Type B pancreatic cell (in vitro differentiated cells): Measurements from ENCODE around the gene LRBA. TPM values are rescaled to one million over a fixed set of nuclear protein-coding genes. Genes with fewer than 3 reads are reported as not detected.

Experiments used
- DNase-seq: peaks from one replicate; pipeline ENCODE4 v3.0.0; 2021; ENCODE audit warnings: mixed read lengths; ENCODE audit not compliant: unreplicated experiment; ENCODE audit errors: extremely low spot score
- H3K27ac Mint-ChIP-seq: 2 replicates; pipeline ENCODE4 v1.8.0; 2021; ENCODE audit warnings: mild to moderate bottlenecking, mixed read lengths
- H3K27me3 Mint-ChIP-seq: 2 replicates; pipeline ENCODE4 v1.8.0; 2021; ENCODE audit warnings: mixed read lengths
- H3K36me3 Mint-ChIP-seq: 2 replicates; pipeline ENCODE4 v1.8.0; 2021; ENCODE audit warnings: mixed read lengths
- H3K4me1 Mint-ChIP-seq: one replicate; pipeline ENCODE4 v1.8.0; 2021; ENCODE audit warnings: mixed read lengths; ENCODE audit not compliant: unreplicated experiment
- H3K4me3 Mint-ChIP-seq: 2 replicates; pipeline ENCODE4 v1.8.0; 2021; ENCODE audit warnings: mild to moderate bottlenecking, mixed read lengths
- H3K9me3 Mint-ChIP-seq: 2 replicates; pipeline ENCODE4 v1.8.0; 2021; ENCODE audit warnings: mixed read lengths
- total RNA-seq: library from RNA; stranded (reverse); gene quantifications from 2 replicates; pipeline ENCODE4 v1.2.1, GENCODE V29; 2021; ENCODE audit warnings: low replicate concordance
- TF ChIP-seq, protein P1 (sequence below): fragments of 200-600 bp; sonication (generic); conservative IDR thresholded peaks from 2 replicates; pipeline ENCODE4 v1.5.0; 2021; ENCODE audit warnings: antibody characterized with exemption, mild to moderate bottlenecking

The LRBA gene
- total RNA-seq, 1 donor from 2014 or later, result 64.5 TPM

DNA sequence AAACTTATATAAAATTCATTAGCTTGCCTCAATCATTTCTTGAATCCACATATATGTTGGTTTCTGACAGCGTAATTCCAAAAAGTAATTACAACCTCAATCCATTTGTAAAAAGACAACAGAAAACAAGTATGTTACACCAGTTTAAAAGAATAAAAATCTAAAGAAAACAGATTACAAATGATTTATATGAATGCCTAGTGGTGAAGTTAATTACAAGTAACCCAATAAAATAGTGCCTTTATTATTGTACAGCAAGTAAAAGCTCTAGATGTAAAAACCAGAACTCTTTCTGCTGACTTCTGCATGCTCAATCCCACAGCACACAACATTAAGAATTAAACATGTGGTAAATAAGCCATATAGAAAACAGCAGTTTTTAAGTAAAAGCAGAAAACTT, 235.4 kb downstream of the LRBA start:
- peaks cover 15% of the 10 kb centered on the region for H3K4me1 Mint-ChIP-seq
- H3K27me3 Mint-ChIP-seq, result no peaks in the 10 kb centered on the region
- DNase-seq, result no peak
- TF ChIP-seq, protein P1, sequence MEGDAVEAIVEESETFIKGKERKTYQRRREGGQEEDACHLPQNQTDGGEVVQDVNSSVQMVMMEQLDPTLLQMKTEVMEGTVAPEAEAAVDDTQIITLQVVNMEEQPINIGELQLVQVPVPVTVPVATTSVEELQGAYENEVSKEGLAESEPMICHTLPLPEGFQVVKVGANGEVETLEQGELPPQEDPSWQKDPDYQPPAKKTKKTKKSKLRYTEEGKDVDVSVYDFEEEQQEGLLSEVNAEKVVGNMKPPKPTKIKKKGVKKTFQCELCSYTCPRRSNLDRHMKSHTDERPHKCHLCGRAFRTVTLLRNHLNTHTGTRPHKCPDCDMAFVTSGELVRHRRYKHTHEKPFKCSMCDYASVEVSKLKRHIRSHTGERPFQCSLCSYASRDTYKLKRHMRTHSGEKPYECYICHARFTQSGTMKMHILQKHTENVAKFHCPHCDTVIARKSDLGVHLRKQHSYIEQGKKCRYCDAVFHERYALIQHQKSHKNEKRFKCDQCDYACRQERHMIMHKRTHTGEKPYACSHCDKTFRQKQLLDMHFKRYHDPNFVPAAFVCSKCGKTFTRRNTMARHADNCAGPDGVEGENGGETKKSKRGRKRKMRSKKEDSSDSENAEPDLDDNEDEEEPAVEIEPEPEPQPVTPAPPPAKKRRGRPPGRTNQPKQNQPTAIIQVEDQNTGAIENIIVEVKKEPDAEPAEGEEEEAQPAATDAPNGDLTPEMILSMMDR, result no peak
- no peak overlapping the region for H3K27ac Mint-ChIP-seq
- no peak overlapping the region for H3K4me3 Mint-ChIP-seq
- H3K9me3 Mint-ChIP-seq, result no peaks in the 10 kb centered on the region
- H3K36me3 Mint-ChIP-seq, result peaks cover 4% of the 10 kb centered on the region

DNA sequence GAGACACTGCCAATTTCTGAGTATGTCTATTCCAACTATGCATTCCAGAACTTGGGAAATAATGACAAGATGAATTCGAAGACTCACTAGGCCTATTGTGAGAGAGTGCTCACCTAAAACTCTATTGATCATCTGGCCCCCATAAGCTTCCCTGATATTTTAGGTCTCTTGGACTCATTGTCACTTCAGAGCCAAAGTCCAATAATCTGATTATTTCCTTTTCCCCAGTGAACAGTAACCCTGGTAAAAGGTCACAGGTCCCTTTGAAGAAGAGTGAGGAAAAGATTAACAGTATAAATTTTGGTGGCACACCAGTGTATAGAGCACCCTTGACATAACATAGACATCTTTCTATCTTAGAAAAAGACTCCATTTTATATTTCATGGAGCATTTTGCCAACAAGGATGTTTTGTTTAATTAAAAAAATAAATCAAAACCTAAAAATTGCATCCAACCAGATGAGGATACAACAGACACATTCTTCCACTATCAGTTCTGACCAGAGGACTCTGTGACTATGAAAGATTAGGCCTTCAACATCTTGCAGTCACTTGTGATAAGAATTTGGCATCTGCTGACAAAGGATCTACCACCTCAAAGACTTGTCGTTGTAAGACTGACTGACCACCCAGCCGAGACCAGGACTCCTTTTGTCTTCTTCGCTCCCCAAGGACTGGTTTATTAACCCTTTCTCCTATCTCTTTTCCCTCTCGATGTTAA, 241.2 kb downstream of the LRBA start:
- H3K9me3 Mint-ChIP-seq, result no peaks in the 10 kb centered on the region
- DNase-seq, result no peak
- peaks cover 4% of the 10 kb centered on the region for H3K36me3 Mint-ChIP-seq
- H3K27ac Mint-ChIP-seq, result no peak overlapping the region
- H3K27me3 Mint-ChIP-seq, result no peaks in the 10 kb centered on the region
- TF ChIP-seq, protein P1, result no peak
- H3K4me3 Mint-ChIP-seq, result no peak overlapping the region
- peaks cover 4% of the 10 kb centered on the region for H3K4me1 Mint-ChIP-seq

DNA sequence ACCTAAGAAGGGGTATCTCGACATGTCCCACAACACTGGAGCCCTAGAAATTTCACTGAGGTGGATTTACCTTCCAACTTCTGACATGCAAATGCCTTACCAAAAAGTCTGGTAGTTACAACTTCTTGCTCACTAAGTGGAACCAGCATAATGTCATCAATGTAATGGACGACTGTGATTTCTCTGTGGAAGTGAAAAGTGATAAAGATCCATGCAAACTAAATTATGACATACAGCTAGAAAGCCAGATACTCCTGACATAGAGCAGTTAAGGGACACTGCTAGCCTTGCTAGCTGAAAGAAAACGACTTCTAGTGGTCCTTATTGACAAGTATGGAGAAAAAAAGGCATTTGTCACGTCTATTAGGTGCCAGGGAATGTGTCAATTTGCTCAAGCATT, 242.1 kb downstream of the LRBA start:
- Mint-ChIP-seq H3K4me1 (no peaks in the 10 kb centered on the region), H3K27me3 (no peaks in the 10 kb centered on the region), H3K36me3 (peaks cover 4% of the 10 kb centered on the region), H3K9me3 (no peaks in the 10 kb centered on the region), H3K27ac (no peak overlapping the region), H3K4me3 (no peak overlapping the region)
- TF ChIP-seq, protein P1, result no peak
- DNase-seq, result no peak

DNA sequence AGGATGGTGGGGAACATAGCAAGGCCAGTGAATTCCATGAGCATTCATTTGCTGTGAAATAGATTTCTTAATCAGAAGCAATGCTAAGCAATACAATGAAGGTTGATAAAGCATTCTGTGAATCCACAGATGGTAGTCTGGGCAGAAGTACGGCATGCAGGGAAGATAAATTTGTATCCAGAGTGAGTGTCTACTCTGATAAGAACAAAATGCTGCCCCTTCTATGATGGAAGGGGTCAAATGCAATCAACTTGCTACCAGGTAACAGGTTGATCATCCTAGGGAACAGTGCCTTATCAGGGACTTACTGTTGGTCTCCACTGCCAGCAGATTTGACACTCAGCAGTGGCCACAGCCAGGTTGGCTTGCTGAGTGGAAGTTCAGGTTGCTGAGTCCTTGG, 243.7 kb downstream of the LRBA start:
- H3K27me3 Mint-ChIP-seq, result no peaks in the 10 kb centered on the region
- TF ChIP-seq, protein P1, result no peak

DNA sequence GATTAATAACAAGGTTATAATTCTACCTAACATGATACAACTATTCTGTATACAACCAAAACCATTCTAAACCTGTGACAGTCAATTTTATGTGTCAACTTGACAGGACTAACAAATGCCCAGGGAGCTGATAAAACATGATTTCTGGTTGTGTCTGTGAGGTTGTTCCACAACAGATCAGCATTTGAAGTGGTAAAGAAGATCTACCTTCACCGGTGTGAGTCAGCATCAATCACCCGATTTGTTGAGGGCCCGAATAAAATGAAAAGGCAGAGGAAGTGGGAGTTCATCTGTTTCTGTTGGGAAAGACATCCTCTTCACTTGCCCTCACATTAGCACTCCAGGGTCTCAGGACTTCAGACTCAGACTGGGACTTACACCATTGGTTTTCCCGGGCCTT, 245.2 kb downstream of the LRBA start:
- TF ChIP-seq, protein P1, result no peak
- H3K27ac Mint-ChIP-seq, result no peak overlapping the region

More for the DNA sequence above, 243.7 kb downstream of the LRBA start:
- H3K9me3 Mint-ChIP-seq, result no peaks in the 10 kb centered on the region
- H3K4me3 Mint-ChIP-seq, result no peak overlapping the region
- no peaks in the 10 kb centered on the region for H3K4me1 Mint-ChIP-seq
- H3K27ac Mint-ChIP-seq, result no peak overlapping the region
- no peak for DNase-seq
- peaks cover 4% of the 10 kb centered on the region for H3K36me3 Mint-ChIP-seq

More for the DNA sequence above, 245.2 kb downstream of the LRBA start:
- Mint-ChIP-seq H3K27me3 (no peaks in the 10 kb centered on the region), H3K36me3 (peaks cover 3% of the 10 kb centered on the region), H3K4me3 (no peak overlapping the region), H3K9me3 (no peaks in the 10 kb centered on the region), H3K4me1 (no peaks in the 10 kb centered on the region)
- DNase-seq, result no peak
